ENCODE measurements around the gene CLSTN3. TPM values are rescaled to one million over a fixed set of nuclear protein-coding genes. Genes with fewer than 3 reads are reported as not detected.

CLSTN3 gene
- total RNA-seq (2022) = 40.2 and 44.3 TPM in 2 replicates
- percentile 63 among the genes with signal in this experiment for Bru-seq, nascent RNA
- percentile 69 among the genes with signal in this experiment for BruChase-seq, experiment 1, labeled RNA remaining after a 2-hour chase
- percentile 76 among the genes with signal in this experiment for BruChase-seq, experiment 2, labeled RNA remaining after a 6-hour chase
- long read RNA-seq, full-length matches to known transcripts = 2 of 8 reads
- long read RNA-seq, partial matches to known transcripts = 3 of 8 reads
- long read RNA-seq, other reads (novel, unspliced or antisense) = 3 of 8 reads

DNA sequence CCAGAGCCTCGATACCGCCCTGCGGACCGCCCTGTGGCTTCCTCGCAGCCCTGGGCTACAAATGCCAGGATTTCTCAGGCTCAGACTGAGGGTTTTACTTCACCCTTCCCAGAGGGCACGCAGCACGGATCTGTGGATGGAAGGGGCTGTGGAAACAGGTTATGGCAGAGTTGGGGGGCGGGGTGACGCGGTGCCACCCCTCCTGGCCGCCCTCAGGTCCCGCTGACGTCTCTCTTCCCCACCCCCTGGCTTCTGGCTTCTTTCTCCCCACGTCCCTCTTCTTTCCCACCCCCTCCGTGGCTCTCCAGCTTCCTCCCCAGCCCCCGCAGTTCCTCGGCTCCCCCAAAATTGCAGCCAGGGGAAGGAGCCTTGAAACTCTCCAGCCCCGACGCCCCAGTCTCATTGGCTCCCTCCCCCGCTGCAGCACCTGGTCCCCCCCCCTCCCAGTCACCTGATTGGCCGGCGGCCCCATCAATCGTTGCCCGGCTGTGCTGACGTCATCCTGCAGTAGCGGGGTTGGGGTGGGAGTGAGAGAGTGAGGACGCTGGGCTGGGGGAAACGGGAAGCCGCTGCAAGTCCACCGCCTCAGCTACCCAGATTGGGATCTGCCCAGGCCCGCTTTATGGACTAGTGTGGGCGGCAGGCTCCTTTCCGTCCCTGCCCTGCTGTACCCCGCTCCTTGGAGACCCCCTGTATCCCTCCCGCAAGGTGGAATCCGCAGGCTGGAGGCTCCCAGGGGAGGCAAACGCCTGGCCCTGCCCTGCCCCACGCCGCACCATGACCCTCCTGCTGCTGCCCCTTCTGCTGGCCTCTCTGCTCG lies at the start of gene CLSTN3:
CLSTN3 (plus strand) TSS at position 500 of the 820 bp plus-strand sequence; CDS start at position 778, 278 bp downstream.
- CTCF ChIA-PET = interaction anchor here (1.0 to 1.4 kb wide), 2 partner anchors 15 to 21 kb away, joined by 3 to 5 read pairs; partner anchors contain the start of gene C1RL

DNA sequence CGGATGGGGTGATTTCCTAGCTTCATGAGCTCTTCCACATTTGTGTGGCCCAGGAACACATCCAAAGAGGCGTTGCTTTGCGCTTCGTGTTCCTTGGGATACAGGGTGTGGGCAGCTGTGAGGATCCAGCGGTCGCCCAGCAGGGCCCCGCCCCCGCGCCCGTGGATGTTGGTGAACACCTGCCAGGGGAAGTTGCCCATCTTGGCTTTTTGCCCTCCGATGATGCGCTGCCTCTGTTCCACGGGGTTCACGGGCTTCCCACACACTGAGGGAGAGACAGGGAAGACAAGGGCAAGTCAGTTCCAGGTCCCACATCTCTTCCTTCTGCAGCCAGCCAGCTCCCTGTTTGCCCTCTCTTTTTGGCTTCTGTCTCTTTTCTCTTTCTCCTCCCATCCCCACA lies 49.1 kb upstream of the CLSTN3 start:
- peaks cover 12% of the 10 kb centered on the region for H3K9me3 Mint-ChIP-seq (ENCODE audit: unreplicated experiment)
- Histone ChIP-seq H3K4me3 (ENCODE audit: low read depth, low read length) (no peak overlapping the region), H3K4me1 (peaks cover 21% of the 10 kb centered on the region), H3K27me3 (replicated peaks; ENCODE audit: control insufficient read depth, insufficient read depth, low read length) (no peaks in the 10 kb centered on the region), H3K9me3 (no peaks in the 10 kb centered on the region), H3K36me3 (ENCODE audit: control insufficient read depth, insufficient read depth, low read length) (no peaks in the 10 kb centered on the region)
- BruUV-seq (replicated peaks) = no TSS peak
- no peaks in the 10 kb centered on the region for H3K27me3 Mint-ChIP-seq (ENCODE audit: insufficient read depth, unreplicated experiment)
- ChIA-PET CTCF (interaction anchor here (2.3 kb wide), 1 partner anchor 27 kb away, joined by 9 read pairs; no protein-coding TSS in a partner anchor), POLR2A (no interaction called here)
- peaks cover 7% of the 10 kb centered on the region for H3K4me1 Mint-ChIP-seq (ENCODE audit: low read depth, unreplicated experiment)
- no peak overlapping the region for H3K4me3 Mint-ChIP-seq (ENCODE audit: unreplicated experiment)
- H3K27ac Mint-ChIP-seq (ENCODE audit: unreplicated experiment) = no peak overlapping the region
- peaks cover 4% of the 10 kb centered on the region for H3K36me3 Mint-ChIP-seq (ENCODE audit: insufficient read depth, unreplicated experiment)
- intact Hi-C loops (cut with micrococcal nuclease; ENCODE audit: unreplicated experiment) = no loop called here
- TF ChIP-seq, protein P1, sequence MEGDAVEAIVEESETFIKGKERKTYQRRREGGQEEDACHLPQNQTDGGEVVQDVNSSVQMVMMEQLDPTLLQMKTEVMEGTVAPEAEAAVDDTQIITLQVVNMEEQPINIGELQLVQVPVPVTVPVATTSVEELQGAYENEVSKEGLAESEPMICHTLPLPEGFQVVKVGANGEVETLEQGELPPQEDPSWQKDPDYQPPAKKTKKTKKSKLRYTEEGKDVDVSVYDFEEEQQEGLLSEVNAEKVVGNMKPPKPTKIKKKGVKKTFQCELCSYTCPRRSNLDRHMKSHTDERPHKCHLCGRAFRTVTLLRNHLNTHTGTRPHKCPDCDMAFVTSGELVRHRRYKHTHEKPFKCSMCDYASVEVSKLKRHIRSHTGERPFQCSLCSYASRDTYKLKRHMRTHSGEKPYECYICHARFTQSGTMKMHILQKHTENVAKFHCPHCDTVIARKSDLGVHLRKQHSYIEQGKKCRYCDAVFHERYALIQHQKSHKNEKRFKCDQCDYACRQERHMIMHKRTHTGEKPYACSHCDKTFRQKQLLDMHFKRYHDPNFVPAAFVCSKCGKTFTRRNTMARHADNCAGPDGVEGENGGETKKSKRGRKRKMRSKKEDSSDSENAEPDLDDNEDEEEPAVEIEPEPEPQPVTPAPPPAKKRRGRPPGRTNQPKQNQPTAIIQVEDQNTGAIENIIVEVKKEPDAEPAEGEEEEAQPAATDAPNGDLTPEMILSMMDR (IDR thresholded peaks at IDR 0.05; ENCODE audit: insufficient read depth in 1 of 2, low read depth in 1 of 2, low read length in 1 of 2, severe bottlenecking in 1 of 2, unreplicated experiment in 1 of 2) = no peak
- DNase-seq = no peak

More for the DNA sequence above, at the start of gene CLSTN3:
- TF ChIP-seq, protein P1 (IDR thresholded peaks at IDR 0.05; ENCODE audit: insufficient read depth in 1 of 2, low read depth in 1 of 2, low read length in 1 of 2, severe bottlenecking in 1 of 2, unreplicated experiment in 1 of 2) = no peak
- H3K4me1 ChIP-seq = peaks cover 30% of the 10 kb centered on the region
- no peaks in the 10 kb centered on the region for H3K27me3 Mint-ChIP-seq (ENCODE audit: insufficient read depth, unreplicated experiment)
- no peaks in the 10 kb centered on the region for H3K9me3 Mint-ChIP-seq (ENCODE audit: unreplicated experiment)
- BruUV-seq (replicated peaks) = no TSS peak
- H3K27ac Mint-ChIP-seq (ENCODE audit: unreplicated experiment) = peak within 1 kb of the TSS; percentile 79
- intact Hi-C loops (cut with micrococcal nuclease; ENCODE audit: unreplicated experiment) = loop anchor here (1.0 kb wide), 1 partner anchor 22 kb away; no protein-coding TSS in a partner anchor
- peaks cover 27% of the 10 kb centered on the region for H3K36me3 Mint-ChIP-seq (ENCODE audit: insufficient read depth, unreplicated experiment)
- peak within 1 kb of the TSS; percentile 86 for H3K4me3 Mint-ChIP-seq (ENCODE audit: unreplicated experiment)
- POLR2A ChIA-PET = interaction anchor here (0.8 to 0.9 kb wide), 2 partner anchors 21 to 187 kb away, joined by 3 read pairs; partner anchors contain the start of genes C1RL and RNU7-1
- H3K9me3 ChIP-seq = no peaks in the 10 kb centered on the region
- no peaks in the 10 kb centered on the region for H3K27me3 ChIP-seq (replicated peaks; ENCODE audit: control insufficient read depth, insufficient read depth, low read length)
- peaks cover 35% of the 10 kb centered on the region for H3K4me1 Mint-ChIP-seq (ENCODE audit: low read depth, unreplicated experiment)
- H3K36me3 ChIP-seq (ENCODE audit: control insufficient read depth, insufficient read depth, low read length) = peaks cover 2% of the 10 kb centered on the region; the same call in 1 of the 2 replicates
- DNase-seq = peak; percentile 94 to 95
- H3K4me3 ChIP-seq (ENCODE audit: low read depth, low read length) = peak within 1 kb of the TSS; percentile 70

DNA sequence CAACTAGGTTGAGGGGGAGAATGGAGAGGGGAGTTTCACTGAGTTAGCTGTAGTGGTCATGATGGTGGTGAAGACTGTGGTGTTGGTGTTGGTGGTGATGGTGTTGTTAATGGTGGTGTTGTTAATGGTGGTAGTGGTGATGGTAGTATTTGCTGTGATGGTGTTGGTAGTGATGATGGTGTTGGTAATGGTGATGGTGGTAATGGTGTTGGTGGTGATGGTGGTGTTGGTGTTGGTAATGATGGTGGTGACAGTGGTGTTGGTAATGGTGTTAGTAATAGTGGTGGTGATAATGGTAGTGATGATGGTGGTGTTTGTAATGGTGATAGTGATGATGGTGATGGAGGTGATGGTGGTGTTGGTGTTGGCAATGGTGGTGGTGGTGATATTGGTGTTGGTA lies 47.0 kb upstream of the CLSTN3 start:
- POLR2A ChIA-PET = no interaction called here
- Histone ChIP-seq H3K27me3 (replicated peaks; ENCODE audit: control insufficient read depth, insufficient read depth, low read length) (no peaks in the 10 kb centered on the region), H3K4me3 (ENCODE audit: low read depth, low read length) (no peak overlapping the region), H3K36me3 (ENCODE audit: control insufficient read depth, insufficient read depth, low read length) (no peaks in the 10 kb centered on the region), H3K4me1 (peaks cover 21% of the 10 kb centered on the region), H3K9me3 (no peaks in the 10 kb centered on the region)
- Mint-ChIP-seq H3K27ac (ENCODE audit: unreplicated experiment) (no peak overlapping the region), H3K9me3 (ENCODE audit: unreplicated experiment) (peaks cover 12% of the 10 kb centered on the region), H3K4me3 (ENCODE audit: unreplicated experiment) (no peak overlapping the region), H3K36me3 (ENCODE audit: insufficient read depth, unreplicated experiment) (peaks cover 4% of the 10 kb centered on the region), H3K4me1 (ENCODE audit: low read depth, unreplicated experiment) (peaks cover 7% of the 10 kb centered on the region), H3K27me3 (ENCODE audit: insufficient read depth, unreplicated experiment) (no peaks in the 10 kb centered on the region)
- intact Hi-C loops (cut with micrococcal nuclease; ENCODE audit: unreplicated experiment) = no loop called here
- BruUV-seq (replicated peaks) = no TSS peak
- CTCF ChIA-PET = no interaction called here
- no peak for DNase-seq
- TF ChIP-seq, protein P1 (IDR thresholded peaks at IDR 0.05; ENCODE audit: insufficient read depth in 1 of 2, low read depth in 1 of 2, low read length in 1 of 2, severe bottlenecking in 1 of 2, unreplicated experiment in 1 of 2) = no peak

All from Caco-2 (cell line).